Measurements from ENCODE around the gene CSRP1. TPM values are rescaled to one million over a fixed set of nuclear protein-coding genes. Genes with fewer than 3 reads are reported as not detected.

The CSRP1 gene
- total and polyA plus RNA-seq, 2 of the 13 experiments (the other 11 are each of a cell fraction or from before 2014, with no cell fraction given): 17.7 to 68.9 TPM

GRCh38 chr1:201506557-201507359 lies at the start of gene CSRP1 (continued):
- TF ChIP-seq, protein P1, sequence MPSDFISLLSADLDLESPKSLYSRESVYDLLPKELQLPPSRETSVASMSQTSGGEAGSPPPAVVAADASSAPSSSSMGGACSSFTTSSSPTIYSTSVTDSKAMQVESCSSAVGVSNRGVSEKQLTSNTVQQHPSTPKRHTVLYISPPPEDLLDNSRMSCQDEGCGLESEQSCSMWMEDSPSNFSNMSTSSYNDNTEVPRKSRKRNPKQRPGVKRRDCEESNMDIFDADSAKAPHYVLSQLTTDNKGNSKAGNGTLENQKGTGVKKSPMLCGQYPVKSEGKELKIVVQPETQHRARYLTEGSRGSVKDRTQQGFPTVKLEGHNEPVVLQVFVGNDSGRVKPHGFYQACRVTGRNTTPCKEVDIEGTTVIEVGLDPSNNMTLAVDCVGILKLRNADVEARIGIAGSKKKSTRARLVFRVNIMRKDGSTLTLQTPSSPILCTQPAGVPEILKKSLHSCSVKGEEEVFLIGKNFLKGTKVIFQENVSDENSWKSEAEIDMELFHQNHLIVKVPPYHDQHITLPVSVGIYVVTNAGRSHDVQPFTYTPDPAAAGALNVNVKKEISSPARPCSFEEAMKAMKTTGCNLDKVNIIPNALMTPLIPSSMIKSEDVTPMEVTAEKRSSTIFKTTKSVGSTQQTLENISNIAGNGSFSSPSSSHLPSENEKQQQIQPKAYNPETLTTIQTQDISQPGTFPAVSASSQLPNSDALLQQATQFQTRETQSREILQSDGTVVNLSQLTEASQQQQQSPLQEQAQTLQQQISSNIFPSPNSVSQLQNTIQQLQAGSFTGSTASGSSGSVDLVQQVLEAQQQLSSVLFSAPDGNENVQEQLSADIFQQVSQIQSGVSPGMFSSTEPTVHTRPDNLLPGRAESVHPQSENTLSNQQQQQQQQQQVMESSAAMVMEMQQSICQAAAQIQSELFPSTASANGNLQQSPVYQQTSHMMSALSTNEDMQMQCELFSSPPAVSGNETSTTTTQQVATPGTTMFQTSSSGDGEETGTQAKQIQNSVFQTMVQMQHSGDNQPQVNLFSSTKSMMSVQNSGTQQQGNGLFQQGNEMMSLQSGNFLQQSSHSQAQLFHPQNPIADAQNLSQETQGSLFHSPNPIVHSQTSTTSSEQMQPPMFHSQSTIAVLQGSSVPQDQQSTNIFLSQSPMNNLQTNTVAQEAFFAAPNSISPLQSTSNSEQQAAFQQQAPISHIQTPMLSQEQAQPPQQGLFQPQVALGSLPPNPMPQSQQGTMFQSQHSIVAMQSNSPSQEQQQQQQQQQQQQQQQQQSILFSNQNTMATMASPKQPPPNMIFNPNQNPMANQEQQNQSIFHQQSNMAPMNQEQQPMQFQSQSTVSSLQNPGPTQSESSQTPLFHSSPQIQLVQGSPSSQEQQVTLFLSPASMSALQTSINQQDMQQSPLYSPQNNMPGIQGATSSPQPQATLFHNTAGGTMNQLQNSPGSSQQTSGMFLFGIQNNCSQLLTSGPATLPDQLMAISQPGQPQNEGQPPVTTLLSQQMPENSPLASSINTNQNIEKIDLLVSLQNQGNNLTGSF (CRISPR knock-in tag; IDR thresholded peaks at IDR 0.05): peak; percentile 48; the same call in 1 of the 2 replicates
- peak; percentile 71 to 72 for TF ChIP-seq POLR2A (IDR thresholded peaks at IDR 0.05; ENCODE audit: insufficient read depth in 1 of 2, low read depth in 2 of 2, low read length in 2 of 2)
- TF ChIP-seq, protein P2, sequence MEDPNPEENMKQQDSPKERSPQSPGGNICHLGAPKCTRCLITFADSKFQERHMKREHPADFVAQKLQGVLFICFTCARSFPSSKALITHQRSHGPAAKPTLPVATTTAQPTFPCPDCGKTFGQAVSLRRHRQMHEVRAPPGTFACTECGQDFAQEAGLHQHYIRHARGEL (CRISPR knock-in tag; IDR thresholded peaks at IDR 0.05): 0 out of 2 replicates have a peak, but pooled peaks have one; percentile 50
- TF ChIP-seq KDM2A (CRISPR knock-in tag; IDR thresholded peaks at IDR 0.05; ENCODE audit: borderline replicate concordance, low read depth): peak; percentile 68; the same call in 1 of the 2 replicates
- TF ChIP-seq BRF2 (CRISPR knock-in tag; IDR thresholded peaks at IDR 0.05): 0 out of 2 replicates have a peak, but pooled peaks have one; percentile 24
- 0 out of 2 replicates have a peak, but pooled peaks have one; percentile 16 for TF ChIP-seq ZBTB7B (CRISPR knock-in tag; IDR thresholded peaks at IDR 0.05)
- TF ChIP-seq CENPT (CRISPR knock-in tag; IDR thresholded peaks at IDR 0.05; ENCODE audit: low read depth): 0 out of 2 replicates have a peak, but pooled peaks have one; percentile 44
- no peak for TF ChIP-seq ZNF232 (CRISPR knock-in tag; IDR thresholded peaks at IDR 0.05; ENCODE audit: borderline replicate concordance)
- TF ChIP-seq CTCF (CRISPR knock-in tag; IDR thresholded peaks at IDR 0.05): peak; percentile 36; the same call in 1 of the 2 replicates
- TF ChIP-seq ZNF749 (CRISPR knock-in tag; IDR thresholded peaks at IDR 0.05; ENCODE audit: borderline replicate concordance): 0 out of 2 replicates have a peak, but pooled peaks have one; percentile 40
- peak; percentile 93 for TF ChIP-seq ZBTB42 (CRISPR knock-in tag; IDR thresholded peaks at IDR 0.05)
- TF ChIP-seq ZNF678 (CRISPR knock-in tag; IDR thresholded peaks at IDR 0.05): no peak
